ENCODE data around the gene ACTG1. TPM values are rescaled to one million over a fixed set of nuclear protein-coding genes. Genes with fewer than 3 reads are reported as not detected.
A peak's percentile ranks its signal among the peaks of the same experiment; 100 is the strongest.

Gene ACTG1
- total RNA-seq, 1 donor from 2014 or later = 9,336 TPM

GRCh38 chr17:81499601-81499970, 13.0 kb downstream of the ACTG1 start:
- no peak for DNase-seq (ENCODE audit: extremely low read depth, low read depth, low spot score)

GRCh38 chr17:81498953-81499600, 13.5 kb downstream of the ACTG1 start:
- no peak for DNase-seq (ENCODE audit: extremely low read depth, low read depth, low spot score)

GRCh38 chr17:81494626-81495377, 17.8 kb downstream of the ACTG1 start:
- no peak for DNase-seq (ENCODE audit: extremely low read depth, low read depth, low spot score)

- DNase-seq (ENCODE audit: extremely low read depth, low read depth, low spot score) = no peak
Measured at GRCh38 chr17:81493198-81494038, 19.2 kb downstream of the ACTG1 start.

GRCh38 chr17:81492706-81493105, 19.9 kb downstream of the ACTG1 start:
- DNase-seq (ENCODE audit: extremely low read depth, low read depth, low spot score) = no peak

GRCh38 chr17:81492202-81492601, 20.4 kb downstream of the ACTG1 start:
- DNase-seq (ENCODE audit: extremely low read depth, low read depth, low spot score) = no peak

GRCh38 chr17:81491761-81492160, 20.8 kb downstream of the ACTG1 start:
- DNase-seq (ENCODE audit: extremely low read depth, low read depth, low spot score) = no peak

GRCh38 chr17:81491181-81491581, 21.4 kb downstream of the ACTG1 start:
- no peak for DNase-seq (ENCODE audit: extremely low read depth, low read depth, low spot score)

- DNase-seq (ENCODE audit: extremely low read depth, low read depth, low spot score) = no peak
Measured at GRCh38 chr17:81489998-81490992, 22.3 kb downstream of the ACTG1 start.

GRCh38 chr17:81489012-81489997, 23.3 kb downstream of the ACTG1 start:
- no peak for DNase-seq (ENCODE audit: extremely low read depth, low read depth, low spot score)

- no peak for DNase-seq (ENCODE audit: extremely low read depth, low read depth, low spot score)
Measured at GRCh38 chr17:81488276-81488860, 24.2 kb downstream of the ACTG1 start.

- no peak for DNase-seq (ENCODE audit: extremely low read depth, low read depth, low spot score)
Measured at GRCh38 chr17:81487487-81488275, 24.9 kb downstream of the ACTG1 start.

- no peak for DNase-seq (ENCODE audit: extremely low read depth, low read depth, low spot score)
Measured at GRCh38 chr17:81487089-81487486, 25.5 kb downstream of the ACTG1 start.

- DNase-seq (ENCODE audit: extremely low read depth, low read depth, low spot score) = peak; percentile 54
Measured at GRCh38 chr17:81486199-81486810, 26.3 kb downstream of the ACTG1 start.

GRCh38 chr17:81484195-81484979, 28.2 kb downstream of the ACTG1 start:
- DNase-seq (ENCODE audit: extremely low read depth, low read depth, low spot score) = no peak

GRCh38 chr17:81483862-81484194, 28.8 kb downstream of the ACTG1 start:
- DNase-seq (ENCODE audit: extremely low read depth, low read depth, low spot score) = no peak

Data from glomerular endothelial cell (primary cell).